ENCODE data around the gene SACS.

Gene SACS

DNA sequence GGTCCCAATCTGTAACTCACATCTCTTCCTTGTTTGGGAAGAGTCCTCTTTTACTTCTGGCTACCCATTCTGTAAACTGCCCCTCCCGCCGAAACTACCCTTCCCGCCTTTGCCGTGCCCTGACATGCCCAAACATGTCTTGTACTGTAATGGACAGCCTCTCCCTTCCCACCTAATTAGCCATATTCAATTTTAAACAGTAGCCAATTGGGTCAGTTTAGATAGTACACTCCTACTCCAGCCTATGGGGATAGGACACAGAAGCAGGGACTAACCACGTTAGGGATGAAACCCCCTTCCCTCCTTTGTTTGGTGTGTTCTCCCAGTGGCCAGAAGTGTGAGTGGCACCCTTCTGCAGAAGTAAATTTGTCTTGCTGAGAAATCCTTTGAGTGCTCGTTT lies 34.2 kb downstream of the SACS start:
- Histone ChIP-seq H3K4me3 (ENCODE audit: low read depth in 1 of 2, low read length in 1 of 2) (no peak overlapping the region), H3K27ac (no peak overlapping the region), H3K27me3 (no peaks in the 10 kb centered on the region), H3K4me1 (ENCODE audit: control insufficient read depth in 1 of 2, insufficient read depth in 1 of 2, low read depth in 1 of 2, low read length in 1 of 2) (no peaks in the 10 kb centered on the region), H3K36me3 (no peaks in the 10 kb centered on the region), H3K9me3 (no peaks in the 10 kb centered on the region)
- TF ChIP-seq CTCF (IDR thresholded peaks at IDR 0.05), result no peak

DNA sequence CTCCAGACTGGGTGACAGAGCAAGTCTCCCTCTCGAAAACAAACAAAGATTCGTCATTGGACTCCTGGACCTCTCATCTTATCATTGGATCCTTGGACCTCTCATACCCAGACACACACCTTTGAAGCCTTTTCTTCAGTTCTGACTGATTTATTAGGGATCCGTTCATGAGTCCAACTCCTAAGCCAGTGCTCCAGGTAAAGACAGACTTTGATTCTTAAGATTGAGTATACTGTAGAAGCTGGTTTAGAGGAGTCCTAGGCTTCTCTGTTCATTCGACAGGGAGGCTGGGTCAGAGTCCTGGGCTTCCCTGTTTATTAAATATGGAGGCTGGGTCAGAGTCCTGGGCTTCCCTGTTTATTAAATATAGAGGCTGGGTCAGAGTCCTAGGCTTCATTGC lies 38.7 kb downstream of the SACS start:
- Histone ChIP-seq H3K4me3 (ENCODE audit: low read depth in 1 of 2, low read length in 1 of 2) (no peak overlapping the region), H3K36me3 (no peaks in the 10 kb centered on the region), H3K27me3 (no peaks in the 10 kb centered on the region), H3K4me1 (ENCODE audit: control insufficient read depth in 1 of 2, insufficient read depth in 1 of 2, low read depth in 1 of 2, low read length in 1 of 2) (no peaks in the 10 kb centered on the region), H3K27ac (no peak overlapping the region), H3K9me3 (no peaks in the 10 kb centered on the region)
- TF ChIP-seq CTCF (IDR thresholded peaks at IDR 0.05), result no peak

- Histone ChIP-seq H3K27me3 (no peaks in the 10 kb centered on the region), H3K4me3 (ENCODE audit: low read depth in 1 of 2, low read length in 1 of 2) (no peak overlapping the region), H3K27ac (no peak overlapping the region), H3K9me3 (no peaks in the 10 kb centered on the region), H3K4me1 (ENCODE audit: control insufficient read depth in 1 of 2, insufficient read depth in 1 of 2, low read depth in 1 of 2, low read length in 1 of 2) (no peaks in the 10 kb centered on the region), H3K36me3 (no peaks in the 10 kb centered on the region)
- TF ChIP-seq CTCF (IDR thresholded peaks at IDR 0.05), result no peak
Measured at GRCh38 chr13:23392925-23393645, 40.4 kb downstream of the SACS start.

DNA sequence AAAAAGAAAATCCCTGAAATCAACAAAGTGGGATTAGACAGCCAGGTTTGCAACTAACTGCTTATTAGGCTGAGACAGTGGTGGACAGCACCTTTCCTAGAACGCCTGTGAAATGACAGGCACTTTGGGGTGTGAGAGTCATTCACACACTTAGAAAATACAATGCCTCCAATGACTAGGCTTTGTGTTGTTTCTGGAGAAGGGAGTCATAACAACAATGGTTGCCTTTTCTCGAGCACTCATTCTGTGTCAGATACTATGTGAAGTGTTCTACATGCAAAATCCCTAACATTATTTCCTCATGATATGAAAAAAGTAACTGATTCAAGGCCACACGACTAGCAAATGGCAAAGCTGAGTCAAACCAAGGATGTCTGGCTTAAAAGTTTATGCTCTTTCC lies 41.2 kb downstream of the SACS start:
- Histone ChIP-seq H3K4me3 (ENCODE audit: low read depth in 1 of 2, low read length in 1 of 2) (no peak overlapping the region), H3K9me3 (no peaks in the 10 kb centered on the region), H3K4me1 (ENCODE audit: control insufficient read depth in 1 of 2, insufficient read depth in 1 of 2, low read depth in 1 of 2, low read length in 1 of 2) (no peaks in the 10 kb centered on the region), H3K36me3 (no peaks in the 10 kb centered on the region), H3K27me3 (no peaks in the 10 kb centered on the region), H3K27ac (no peak overlapping the region)
- TF ChIP-seq CTCF (IDR thresholded peaks at IDR 0.05), result no peak

DNA sequence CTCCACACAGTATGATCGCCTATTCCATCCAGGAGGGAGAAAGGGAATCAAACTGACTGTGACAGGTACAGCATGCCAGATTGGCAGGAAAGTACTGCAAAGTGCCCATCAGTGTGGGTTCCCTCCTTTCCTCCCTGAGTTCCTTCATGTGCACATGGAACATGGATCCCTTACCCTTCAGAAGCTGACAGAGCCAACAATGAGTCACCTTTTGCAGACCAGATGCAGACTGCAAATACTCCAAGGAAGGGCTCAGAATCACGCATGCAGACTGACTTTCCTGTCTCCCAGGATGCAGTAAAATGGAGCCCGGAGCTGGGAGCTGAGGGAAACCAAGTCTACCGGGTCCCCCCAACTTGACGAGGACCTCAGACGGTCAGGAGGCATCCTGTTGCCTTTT lies 41.8 kb downstream of the SACS start:
- Histone ChIP-seq H3K36me3 (no peaks in the 10 kb centered on the region), H3K27ac (no peak overlapping the region), H3K4me3 (ENCODE audit: low read depth in 1 of 2, low read length in 1 of 2) (no peak overlapping the region)

More for the DNA sequence above, 41.8 kb downstream of the SACS start:
- no peaks in the 10 kb centered on the region for H3K27me3 ChIP-seq
- no peaks in the 10 kb centered on the region for H3K9me3 ChIP-seq
- TF ChIP-seq CTCF (IDR thresholded peaks at IDR 0.05), result no peak
- H3K4me1 ChIP-seq (ENCODE audit: control insufficient read depth in 1 of 2, insufficient read depth in 1 of 2, low read depth in 1 of 2, low read length in 1 of 2), result no peaks in the 10 kb centered on the region

All from neutrophil (primary cell).